Germinal center (tissue), 1 donor: ENCODE data around the gene NDE1.
A peak's percentile ranks its signal among the peaks of the same experiment; 100 is the strongest.

Experiments
- DNase-seq: peaks from one replicate; pipeline ENCODE4 v3.0.0; 2012; ENCODE audit warnings: mixed read lengths, low spot score

NDE1 gene

GRCh38 chr16:15737140-15737644 lies 87.1 kb downstream of the NDE1 start:
- DNase-seq: no peak

GRCh38 chr16:15739464-15739863 lies 89.4 kb downstream of the NDE1 start:
- no peak for DNase-seq

GRCh38 chr16:15739950-15740349 lies 89.9 kb downstream of the NDE1 start:
- no peak for DNase-seq

GRCh38 chr16:15741207-15741871 lies 91.3 kb downstream of the NDE1 start:
- peak; percentile 39 for DNase-seq

GRCh38 chr16:15742716-15743115 lies 92.7 kb downstream of the NDE1 start:
- no peak for DNase-seq

GRCh38 chr16:15743657-15744056 lies 93.6 kb downstream of the NDE1 start:
- DNase-seq: no peak

GRCh38 chr16:15746332-15746731 lies 96.3 kb downstream of the NDE1 start:
- DNase-seq: no peak

- no peak for DNase-seq
These were observed 97.9 kb downstream of the NDE1 start for GRCh38 chr16:15747937-15748336.

GRCh38 chr16:15748654-15749053 lies 98.6 kb downstream of the NDE1 start:
- DNase-seq: no peak

GRCh38 chr16:15749371-15749770 lies 99.3 kb downstream of the NDE1 start:
- DNase-seq: no peak

- DNase-seq: no peak
These were observed 99.9 kb downstream of the NDE1 start for GRCh38 chr16:15749985-15750384.

GRCh38 chr16:15751940-15752339 lies 101.9 kb downstream of the NDE1 start:
- DNase-seq: no peak

- no peak for DNase-seq
These were observed 102.9 kb downstream of the NDE1 start for GRCh38 chr16:15752717-15753488.

- DNase-seq: no peak
These were observed 104.9 kb downstream of the NDE1 start for GRCh38 chr16:15754821-15755534.

- DNase-seq: no peak
These were observed 107.0 kb downstream of the NDE1 start for GRCh38 chr16:15757077-15757386.

GRCh38 chr16:15757630-15758251 lies 107.7 kb downstream of the NDE1 start:
- DNase-seq: no peak

- DNase-seq: no peak
These were observed 109.0 kb downstream of the NDE1 start for GRCh38 chr16:15759070-15759469.

GRCh38 chr16:15760129-15760528 lies 110.1 kb downstream of the NDE1 start:
- DNase-seq: no peak

- no peak for DNase-seq
These were observed 114.1 kb downstream of the NDE1 start for GRCh38 chr16:15764112-15764511.

- no peak for DNase-seq
These were observed 115.1 kb downstream of the NDE1 start for GRCh38 chr16:15765116-15765515.

- peak; percentile 83 for DNase-seq
These were observed 115.8 kb downstream of the NDE1 start for GRCh38 chr16:15765880-15766279.

GRCh38 chr16:15766918-15767317 lies 116.9 kb downstream of the NDE1 start:
- DNase-seq: no peak

GRCh38 chr16:15768201-15768600 lies 118.2 kb downstream of the NDE1 start:
- DNase-seq: no peak
